ENCODE measurements around the gene MCF2.

Gene MCF2

GRCh38 chrX:139532834-139533233 is 175.1 kb downstream of the MCF2 start:
- H3K9me3 ChIP-seq (ENCODE audit: control insufficient read depth, low read length), result no peaks in the 10 kb centered on the region
- H3K9ac ChIP-seq (ENCODE audit: low read length), result no peak overlapping the region
- no peaks in the 10 kb centered on the region for H3K27me3 ChIP-seq (ENCODE audit: control insufficient read depth, insufficient read depth, low read length)
- no peaks in the 10 kb centered on the region for H3K36me3 ChIP-seq (ENCODE audit: control insufficient read depth, insufficient read depth, low read length)
- H3K4me3 ChIP-seq (ENCODE audit: low read length), result no peak overlapping the region
- no peaks in the 10 kb centered on the region for H3K4me1 ChIP-seq (ENCODE audit: control insufficient read depth, insufficient read depth, low read length)

Data from mucosa of stomach (tissue), 1 donor.